Gastrocnemius medialis (tissue), 4 donors: ENCODE results near the gene NAV2. TPM values are rescaled to one million over a fixed set of nuclear protein-coding genes. Genes with fewer than 3 reads are reported as not detected.

Experiments
- ATAC-seq, 2 donors: fragments of 150-250 bp; one replicate each; pipeline ENCODE4 v1.9.1; 2016
- DNase-seq, 2 donors: peaks; one replicate each; pipeline ENCODE4 v3.0.0-alpha.2; 2019
- H3K27ac ChIP-seq, 4 donors: fragments of 200-600 bp; sonication (generic); 1 replicate in 1 of 4; 2 replicates in 3 of 4; pipeline ENCODE4 v1.5.1; 2016 to 2018; ENCODE audit warnings: mild to moderate bottlenecking in 2 of 4, moderate library complexity in 1 of 4
- H3K27me3 ChIP-seq, 3 donors: fragments of 200-600 bp; sonication (generic) in 2 of 3; 1 replicate in 1 of 3; 2 replicates in 2 of 3; pipeline versions ENCODE4 v1.5.1 to v1.6.0; 2016 to 2019; ENCODE audit warnings: mild to moderate bottlenecking in 1 of 3, moderate library complexity in 1 of 3
- H3K36me3 ChIP-seq, 2 donors: fragments of 200-600 bp; sonication (generic) in 1 of 2; one replicate each; pipeline ENCODE4 v1.5.1; 2017 to 2018
- H3K4me1 ChIP-seq, 2 donors: fragments of 200-600 bp; sonication (generic) in 1 of 2; one replicate each; pipeline ENCODE4 v1.5.1; 2016 to 2017; ENCODE audit warnings: mild to moderate bottlenecking in 2 of 2
- H3K4me3 ChIP-seq, 4 donors: fragments of 200-600 bp; sonication (generic) in 3 of 4; 1 replicate in 1 of 4; 2 replicates in 3 of 4; pipeline ENCODE4 v1.5.1; 2016 to 2019; ENCODE audit warnings: mild to moderate bottlenecking in 2 of 4
- H3K9me3 ChIP-seq, 3 donors: fragments of 200-600 bp; sonication (generic) in 2 of 3; 1 replicate in 1 of 3; 2 replicates in 2 of 3; pipeline ENCODE4 v1.5.1; 2016 to 2019
- CTCF ChIP-seq, 5 experiments: fragments of 450-650 bp in 3 of 5; fragments of 200-600 bp in 2 of 5; sonication (generic) in 2 of 5; IDR thresholded peaks in 4 of 5; conservative IDR thresholded peaks in 1 of 5; 1 replicate in 4 of 5; 2 replicates in 1 of 5; pipeline ENCODE4 v1.5.1; 2016 to 2019; ENCODE audit warnings: antibody characterized with exemption in 5 of 5, mild to moderate bottlenecking in 3 of 5, moderate library complexity in 3 of 5
- POLR2A ChIP-seq, 2 donors: fragments of 450-650 bp; IDR thresholded peaks; one replicate each; pipeline ENCODE4 v1.6.1; 2017; ENCODE audit warnings: antibody characterized with exemption in 2 of 2, mild to moderate bottlenecking in 2 of 2, moderate library complexity in 2 of 2
- in situ Hi-C, 4 donors: fragments of 200-750 bp; cut with MboI; loops; one replicate each; pipeline versions ENCODE4 v1.15.0 to v1.8.0; 2017; ENCODE audit warnings: low sequenced_read_pairs in 4 of 4
- intact Hi-C: fragments of 100-400 bp; cut with DNase I; formaldehyde crosslinking; loops from one replicate; pipeline ENCODE4 v1.15.1; 2023; ENCODE audit warnings: low total_unique reads
- total RNA-seq, 4 donors: library from RNA; depleted of rRNA; stranded (reverse); fragments of >200 nt; gene quantifications; one replicate each; pipeline versions ENCODE4 v1.1.0 to v1.2.3, GENCODE V29; 2016

NAV2 gene
- total RNA-seq, 4 donors from 2014 or later: 3.2 to 7.7 (median 5.5) TPM

GRCh38 chr11:19713196-19714021 lies 772 bp downstream of the NAV2 start:
- Histone ChIP-seq H3K27ac (peak overlapping the region; percentile 51 to 91 (median 86)), H3K27me3 (peaks cover 19 to 28% (median 22%) of the 10 kb centered on the region in 3 donors), H3K36me3 (no peaks in the 10 kb centered on the region), H3K4me3 (peak overlapping the region; percentile 55 to 92 (median 68)), H3K4me1 (peaks cover 12 to 25% of the 10 kb centered on the region in 2 donors), H3K9me3 (no peaks in the 10 kb centered on the region)
- DNase-seq: no peak
- in situ Hi-C loops (no loop called here), intact Hi-C loops (loop anchor here (5.0 to 10.0 kb wide), 3 partner anchors 36 to 1319 kb away; partner anchors contain the start of gene LDHA)
- TF ChIP-seq POLR2A (IDR thresholded peaks at IDR 0.05) (no peak), CTCF (IDR thresholded peaks at IDR 0.05 in 4 of 5, conservative IDR thresholded peaks at IDR 0.05 in 1 of 5) (no peak)
- peak in 1 of 2 donors; percentile 18 for ATAC-seq

GRCh38 chr11:19714022-19714386 lies 1.4 kb downstream of the NAV2 start:
- intact Hi-C loops (loop anchor here (5.0 to 10.0 kb wide), 3 partner anchors 37 to 1319 kb away; partner anchors contain the start of gene LDHA), in situ Hi-C loops (no loop called here)
- no peak for DNase-seq
- H3K4me1 ChIP-seq: peaks cover 12 to 25% of the 10 kb centered on the region in 2 donors
- no peak for ATAC-seq
- peak overlapping the region; percentile 55 to 92 (median 68) for H3K4me3 ChIP-seq
- peaks cover 19 to 28% (median 22%) of the 10 kb centered on the region in 3 donors for H3K27me3 ChIP-seq
- H3K27ac ChIP-seq: peak overlapping the region in 3 of 4 donors; percentile 37 to 64 (median 53)
- H3K9me3 ChIP-seq: no peaks in the 10 kb centered on the region
- no peaks in the 10 kb centered on the region for H3K36me3 ChIP-seq
- TF ChIP-seq CTCF (IDR thresholded peaks at IDR 0.05 in 4 of 5, conservative IDR thresholded peaks at IDR 0.05 in 1 of 5) (no peak), POLR2A (IDR thresholded peaks at IDR 0.05) (no peak)

DNA sequence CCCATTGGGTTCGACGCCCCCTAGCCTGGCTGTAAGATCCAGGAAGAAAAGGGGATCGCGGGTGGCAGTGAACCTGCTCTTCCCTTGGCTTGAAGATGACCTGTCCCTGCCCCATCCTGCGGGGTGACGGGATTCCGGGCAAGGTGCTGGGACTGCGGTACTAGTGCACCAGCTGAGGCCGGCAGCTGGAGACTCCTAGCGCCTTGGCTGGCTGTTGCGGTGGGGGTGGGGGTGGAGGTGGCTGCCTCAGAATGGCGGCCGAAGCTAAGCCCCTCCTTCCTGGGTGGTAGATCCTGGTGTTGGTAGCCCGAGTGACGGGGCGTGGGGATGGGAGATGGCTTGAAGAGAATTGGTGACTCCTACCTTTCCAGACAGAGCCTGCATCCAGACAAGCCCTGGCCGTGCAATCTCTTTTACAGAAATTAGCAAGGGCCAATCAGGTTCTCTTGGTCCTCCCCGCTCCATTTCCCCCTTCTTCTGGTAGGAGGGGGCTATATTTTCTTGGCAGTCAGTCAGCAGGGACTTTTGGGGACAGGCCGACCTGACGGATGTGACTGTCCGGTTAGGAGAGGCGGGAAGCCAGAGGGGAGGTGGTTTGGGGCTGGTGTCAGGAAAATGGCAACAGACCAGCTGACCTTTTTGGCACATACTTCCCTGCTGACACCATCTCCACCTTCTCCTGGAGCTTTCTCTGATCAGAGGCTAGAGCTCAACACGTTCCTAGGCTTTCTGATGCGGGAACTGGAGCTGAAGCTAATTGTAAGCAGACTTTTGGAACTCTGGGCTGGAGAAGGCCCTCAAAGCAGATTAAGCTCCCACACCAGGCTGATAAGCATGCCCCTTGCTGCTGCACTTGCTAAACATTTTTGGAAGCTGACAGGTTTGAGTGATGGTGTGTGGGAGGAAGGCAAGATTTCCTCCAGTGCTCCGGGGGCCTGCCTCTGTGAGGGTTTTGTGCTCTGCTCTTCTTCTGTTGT lies 2.0 kb downstream of the NAV2 start:
- no peak for TF ChIP-seq CTCF (IDR thresholded peaks at IDR 0.05 in 4 of 5, conservative IDR thresholded peaks at IDR 0.05 in 1 of 5)
- ATAC-seq (peak in 1 of 2 donors; percentile 3), DNase-seq (peak in 1 of 2 donors; percentile 37)
- H3K4me3 ChIP-seq: peak overlapping the region; percentile 55 to 92 (median 68)
- peak overlapping the region; percentile 23 to 64 (median 45) for H3K27ac ChIP-seq
- peaks cover 19 to 28% (median 22%) of the 10 kb centered on the region in 3 donors for H3K27me3 ChIP-seq
- H3K36me3 ChIP-seq: no peaks in the 10 kb centered on the region
- in situ Hi-C loops (no loop called here), intact Hi-C loops (loop anchor here (5.0 to 10.0 kb wide), 3 partner anchors 37 to 1320 kb away; partner anchors contain the start of gene LDHA)
- peaks cover 12 to 25% of the 10 kb centered on the region in 2 donors for H3K4me1 ChIP-seq
- no peaks in the 10 kb centered on the region for H3K9me3 ChIP-seq

- Histone ChIP-seq H3K4me3 (peak overlapping the region in 1 of 4 donors; percentile 55), H3K9me3 (no peaks in the 10 kb centered on the region), H3K4me1 (peaks cover 12 to 25% of the 10 kb centered on the region in 2 donors), H3K36me3 (no peaks in the 10 kb centered on the region), H3K27ac (peak overlapping the region; percentile 23 to 64 (median 38)), H3K27me3 (peaks cover 19 to 28% (median 22%) of the 10 kb centered on the region in 3 donors)
- intact Hi-C loops (loop anchor here (10.0 kb wide), 1 partner anchor 1321 kb away; the partner anchor contains the start of gene LDHA), in situ Hi-C loops (no loop called here)
- no peak for DNase-seq
- no peak for ATAC-seq
- TF ChIP-seq CTCF (IDR thresholded peaks at IDR 0.05 in 4 of 5, conservative IDR thresholded peaks at IDR 0.05 in 1 of 5): no peak
- TF ChIP-seq POLR2A (IDR thresholded peaks at IDR 0.05): no peak
Observed at GRCh38 chr11:19715373-19715772, 2.7 kb downstream of the NAV2 start.
